HG02588 (cell line): ENCODE data around the gene TPRN.

Experiments used
- ATAC-seq: cut with Tn5 transposase; IDR thresholded peaks from one replicate; pipeline ENCODE4 v1.9.1; 2021; ENCODE audit warnings: mild to moderate bottlenecking, moderate library complexity; ENCODE audit not compliant: unreplicated experiment

TPRN gene

DNA sequence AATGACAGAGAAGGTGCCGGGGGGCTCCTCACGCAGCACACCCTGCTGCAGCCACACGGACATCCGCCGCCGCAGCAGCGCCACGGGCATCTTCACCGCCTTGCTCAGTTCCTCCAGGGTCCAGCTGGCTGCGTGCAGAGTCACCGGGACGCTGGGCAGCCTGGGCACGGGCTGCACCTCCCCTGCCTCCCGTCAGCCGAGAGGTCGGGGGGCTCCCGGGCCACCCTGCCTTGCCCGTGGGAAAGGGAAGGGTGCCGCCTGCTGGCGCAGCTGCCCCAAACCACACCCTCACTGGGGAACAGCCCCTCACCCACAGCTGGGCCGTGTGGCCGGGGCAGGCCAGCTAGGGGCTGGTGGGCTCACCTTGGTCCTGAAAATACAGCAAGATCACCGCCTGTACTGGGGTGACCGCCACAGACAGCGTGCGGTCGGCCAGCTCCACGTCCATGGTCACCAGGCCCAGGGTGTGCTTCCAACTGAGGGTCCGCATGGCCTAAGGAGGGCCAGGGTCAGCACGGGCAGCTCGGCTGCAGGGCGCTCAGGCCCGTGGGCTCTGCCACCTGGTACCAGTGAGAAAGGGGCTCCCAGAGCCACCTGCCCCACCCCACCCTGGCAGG is 25.1 kb downstream of the TPRN start:
- ATAC-seq = no peak

GRCh38 chr9:137174722-137175293 is 25.7 kb downstream of the TPRN start:
- no peak for ATAC-seq

DNA sequence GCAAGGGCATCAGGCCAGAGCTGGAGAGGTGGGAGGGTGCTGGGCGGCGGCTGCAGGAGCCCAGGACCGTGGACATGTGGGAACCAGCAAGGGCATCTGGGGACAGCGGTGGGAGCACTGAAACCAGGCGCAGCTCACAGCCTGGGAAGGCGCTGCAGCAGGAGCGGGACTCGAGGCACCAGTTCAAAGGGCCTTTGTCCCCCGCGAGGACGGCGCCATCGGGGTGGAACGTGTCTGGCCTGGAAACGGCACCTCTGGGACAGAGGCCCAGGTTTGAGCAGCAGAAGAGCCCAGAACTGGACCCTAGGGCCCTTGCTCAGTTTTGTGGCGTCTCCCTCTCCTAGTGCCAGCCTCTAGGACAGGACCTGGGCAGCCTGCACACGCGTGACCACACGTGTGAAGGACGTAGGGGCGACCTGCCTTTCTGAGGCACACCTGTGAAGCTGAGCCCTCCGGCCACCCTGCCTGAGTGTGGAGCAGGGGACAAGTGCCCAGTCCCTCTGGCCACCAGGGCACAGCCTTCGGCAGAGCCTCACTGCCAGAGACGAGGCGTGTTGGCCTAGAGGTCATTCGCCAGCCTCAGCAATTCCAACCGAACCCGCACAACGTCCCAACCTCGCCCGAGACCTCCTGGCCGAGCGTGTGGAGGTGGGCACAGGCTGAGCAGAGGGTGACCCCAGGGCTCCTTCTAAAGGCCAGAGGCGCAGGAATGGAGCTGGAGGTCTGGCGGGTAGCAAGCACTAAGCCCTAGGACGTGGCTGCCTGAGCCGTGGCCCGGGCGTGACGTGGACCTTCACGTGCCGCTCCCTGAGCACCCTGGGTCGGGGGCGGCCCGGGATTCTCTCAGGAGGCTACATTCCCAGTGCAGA is 26.5 kb downstream of the TPRN start:
- ATAC-seq = no peak

- ATAC-seq = no peak
Observed at GRCh38 chr9:137172901-137173795, 27.4 kb downstream of the TPRN start.

GRCh38 chr9:137171149-137171900 is 29.2 kb downstream of the TPRN start:
- ATAC-seq = no peak

- ATAC-seq = no peak
Observed at GRCh38 chr9:137170486-137171148, 29.9 kb downstream of the TPRN start.

- no peak for ATAC-seq
Observed at GRCh38 chr9:137169896-137170358, 30.6 kb downstream of the TPRN start, which contains the start of gene LRRC26. Gene LRRC26 (minus strand): TSS chr9:137170051. CDS start chr9:137169943, 108 bp downstream.

- ATAC-seq = no peak
Observed at GRCh38 chr9:137168904-137169856, 31.4 kb downstream of the TPRN start.

GRCh38 chr9:137168573-137168903 is 32.0 kb downstream of the TPRN start:
- no peak for ATAC-seq

DNA sequence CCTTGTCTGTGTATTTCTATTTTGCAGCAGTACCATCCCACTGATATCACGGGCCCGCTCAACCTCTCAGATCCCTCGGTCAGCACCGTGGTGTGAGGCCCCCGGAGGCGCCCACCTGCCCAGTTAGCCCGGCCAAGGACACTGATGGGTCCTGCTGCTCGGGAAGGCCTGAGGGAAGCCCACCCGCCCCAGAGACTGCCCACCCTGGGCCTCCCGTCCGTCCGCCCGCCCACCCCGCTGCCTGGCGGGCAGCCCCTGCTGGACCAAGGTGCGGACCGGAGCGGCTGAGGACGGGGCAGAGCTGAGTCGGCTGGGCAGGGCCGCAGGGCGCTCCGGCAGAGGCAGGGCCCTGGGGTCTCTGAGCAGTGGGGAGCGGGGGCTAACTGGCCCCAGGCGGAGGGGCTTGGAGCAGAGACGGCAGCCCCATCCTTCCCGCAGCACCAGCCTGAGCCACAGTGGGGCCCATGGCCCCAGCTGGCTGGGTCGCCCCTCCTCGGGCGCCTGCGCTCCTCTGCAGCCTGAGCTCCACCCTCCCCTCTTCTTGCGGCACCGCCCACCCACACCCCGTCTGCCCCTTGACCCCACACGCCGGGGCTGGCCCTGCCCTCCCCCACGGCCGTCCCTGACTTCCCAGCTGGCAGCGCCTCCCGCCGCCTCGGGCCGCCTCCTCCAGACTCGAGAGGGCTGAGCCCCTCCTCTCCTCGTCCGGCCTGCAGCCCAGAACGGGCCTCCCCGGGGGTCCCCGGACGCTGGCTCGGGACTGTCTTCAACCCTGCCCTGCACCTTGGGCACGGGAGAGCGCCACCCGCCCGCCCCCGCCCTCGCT is 32.6 kb downstream of the TPRN start:
- ATAC-seq = no peak

DNA sequence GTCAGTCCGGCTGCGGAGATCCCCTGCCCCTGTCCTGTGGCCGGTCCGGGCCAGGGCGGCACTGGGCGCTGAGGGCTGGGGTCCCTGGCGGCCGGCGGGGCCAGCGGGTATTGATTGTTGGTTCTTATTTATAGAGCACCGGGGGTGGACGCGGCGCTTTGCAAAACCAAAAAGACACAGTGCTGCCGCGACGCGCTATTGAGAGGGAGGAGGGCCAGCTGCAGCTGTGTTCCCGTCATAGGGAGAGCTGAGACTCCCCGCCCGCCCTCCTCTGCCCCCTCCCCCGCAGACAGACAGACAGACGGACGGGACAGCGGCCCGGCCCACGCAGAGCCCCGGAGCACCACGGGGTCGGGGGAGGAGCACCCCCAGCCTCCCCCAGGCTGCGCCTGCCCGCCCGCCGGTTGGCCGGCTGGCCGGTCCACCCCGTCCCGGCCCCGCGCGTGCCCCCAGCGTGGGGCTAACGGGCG is 33.2 kb downstream of the TPRN start:
- ATAC-seq = no peak

DNA sequence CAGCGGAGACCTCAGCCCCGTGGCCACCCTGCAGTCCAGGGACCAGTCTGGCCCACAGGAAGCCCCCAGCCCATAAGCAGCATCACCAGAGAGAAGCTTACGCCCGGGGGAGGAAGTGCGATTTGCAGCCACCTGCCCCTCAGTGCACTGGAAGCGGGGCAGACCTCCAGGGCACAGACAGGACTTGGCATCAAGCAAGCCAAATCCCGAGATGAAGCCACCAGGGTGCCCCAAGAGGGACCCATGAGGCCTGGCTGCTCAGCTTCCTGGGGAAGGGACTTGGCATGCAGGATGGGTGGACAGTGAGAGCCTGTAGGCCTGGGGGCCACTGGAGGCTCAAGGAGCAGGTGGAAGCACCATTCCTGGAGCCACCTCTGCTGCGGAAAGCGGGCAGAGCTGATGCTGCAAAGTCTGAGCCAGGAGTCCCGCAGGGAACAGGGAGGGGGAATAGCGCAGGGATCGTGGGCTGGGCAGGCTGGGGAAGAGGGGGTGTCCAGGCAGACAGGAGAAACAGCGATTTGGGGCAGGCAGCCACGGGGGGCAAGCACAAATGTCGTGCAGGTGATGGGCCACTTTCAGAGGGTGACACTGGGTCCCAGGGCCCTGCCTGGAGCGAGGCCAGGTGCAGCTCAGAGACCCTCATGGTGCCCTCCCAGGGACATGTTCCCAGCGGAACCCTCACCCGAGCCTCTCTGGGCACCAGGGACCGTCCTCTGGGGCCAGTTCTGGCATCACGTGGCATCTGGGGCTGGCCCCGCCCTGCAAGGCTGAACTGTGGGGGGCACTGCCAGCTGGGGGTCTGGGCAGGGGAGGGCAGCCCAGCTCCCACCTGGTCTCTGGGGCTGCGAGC is 33.9 kb downstream of the TPRN start:
- ATAC-seq = no peak

- no peak for ATAC-seq
Observed at GRCh38 chr9:137165250-137165836, 35.2 kb downstream of the TPRN start.

GRCh38 chr9:137164370-137165249 is 35.9 kb downstream of the TPRN start:
- no peak for ATAC-seq

GRCh38 chr9:137163805-137164204 is 36.7 kb downstream of the TPRN start:
- ATAC-seq = no peak
